ENCODE data around the gene SGMS1. TPM values are rescaled to one million over a fixed set of nuclear protein-coding genes. Genes with fewer than 3 reads are reported as not detected.
"Not testable (repeated sequence)": the region's sequence is repeated elsewhere in the genome, so short reads cannot be mapped to it uniquely, and the experiment has no call there.

SGMS1 gene
- total and polyA plus RNA-seq, 2 donors, result 14.7 to 25.5 TPM

DNA sequence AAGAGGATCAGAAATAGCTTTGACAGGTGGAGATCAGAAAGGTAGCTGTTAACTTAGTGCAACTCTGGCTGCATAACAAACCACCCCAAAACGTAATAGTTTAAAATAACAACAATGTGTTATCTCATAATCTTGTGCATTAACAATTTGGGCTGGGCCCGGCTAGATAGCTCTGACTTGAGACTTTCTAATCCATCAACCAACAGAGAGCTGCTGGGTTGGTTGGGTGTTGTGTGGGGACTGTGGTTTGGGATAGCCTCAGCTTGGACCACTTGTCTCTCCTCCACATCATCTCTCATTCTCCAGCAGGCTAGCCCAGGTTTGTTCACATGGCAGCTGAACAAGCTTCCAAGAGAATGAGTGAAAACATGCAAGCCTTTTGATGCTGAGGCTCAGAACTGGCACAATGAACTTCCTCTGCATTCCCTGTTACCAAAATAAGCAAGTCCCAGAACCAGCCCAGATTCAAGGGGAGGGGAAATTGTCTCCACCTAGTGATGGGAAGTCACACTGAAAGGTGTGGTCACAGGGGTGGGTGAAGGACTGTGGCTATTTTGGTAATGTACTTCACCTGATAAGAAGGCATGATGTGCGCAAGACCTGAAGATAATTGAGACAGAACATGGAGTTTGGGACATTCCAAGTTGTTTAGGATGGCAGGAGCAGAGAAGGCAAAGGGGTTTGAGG is 352.0 kb downstream of the SGMS1 start:
- Histone ChIP-seq H3K36me3 (ENCODE audit: control insufficient read depth in 2 of 2, insufficient read depth in 2 of 2, low read length in 1 of 2) (no peaks in the 10 kb centered on the region), H3K4me1 (ENCODE audit: control insufficient read depth in 2 of 2, insufficient read depth in 2 of 2, low read length in 2 of 2) (no peaks in the 10 kb centered on the region), H3K4me3 (ENCODE audit: low read length in 2 of 2) (no peak overlapping the region), H3K27me3 (ENCODE audit: control insufficient read depth in 2 of 2, insufficient read depth in 1 of 2, low read length in 1 of 2) (no peaks in the 10 kb centered on the region), H3K27ac (ENCODE audit: low read depth in 1 of 2, low read length in 1 of 2) (no peak overlapping the region), H3K9me3 (ENCODE audit: control insufficient read depth in 2 of 2, insufficient read depth in 1 of 2, low read length in 1 of 2) (no peaks in the 10 kb centered on the region)
- DNase-seq (ENCODE audit: low read depth in 6 of 9, low spot score in 9 of 9), result no peak
- 90% methylated on average over 3 of the region's 3 CpGs for WGBS

DNA sequence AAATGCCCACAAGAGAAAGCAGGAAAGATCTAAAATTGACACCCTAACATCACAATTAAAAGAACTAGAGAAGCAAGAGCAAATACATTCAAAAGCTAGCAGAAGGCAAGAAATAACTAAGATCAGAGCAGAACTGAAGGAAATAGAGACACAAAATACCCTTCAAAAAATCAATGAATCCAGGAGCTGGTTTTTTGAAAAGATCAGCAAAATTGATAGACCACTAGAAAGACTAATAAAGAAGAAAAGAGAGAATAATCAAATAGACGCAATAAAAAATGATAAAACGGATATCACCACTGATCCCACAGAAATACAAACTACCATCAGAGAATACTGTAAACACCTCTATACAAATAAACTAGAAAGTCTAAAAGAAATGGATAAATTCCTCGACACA is 355.9 kb downstream of the SGMS1 start:
- H3K27ac ChIP-seq (ENCODE audit: low read depth in 1 of 2, low read length in 1 of 2); H3K9me3 ChIP-seq (ENCODE audit: control insufficient read depth in 2 of 2, insufficient read depth in 1 of 2, low read length in 1 of 2); H3K27me3 ChIP-seq (ENCODE audit: control insufficient read depth in 2 of 2, insufficient read depth in 1 of 2, low read length in 1 of 2); DNase-seq (ENCODE audit: low read depth in 6 of 9, low spot score in 9 of 9); H3K4me3 ChIP-seq (ENCODE audit: low read length in 2 of 2); H3K4me1 ChIP-seq (ENCODE audit: control insufficient read depth in 2 of 2, insufficient read depth in 2 of 2, low read length in 2 of 2); H3K36me3 ChIP-seq (ENCODE audit: control insufficient read depth in 2 of 2, insufficient read depth in 2 of 2, low read length in 1 of 2): not testable (repeated sequence)
- 97% methylated on average over 3 of the region's 3 CpGs for WGBS

DNA sequence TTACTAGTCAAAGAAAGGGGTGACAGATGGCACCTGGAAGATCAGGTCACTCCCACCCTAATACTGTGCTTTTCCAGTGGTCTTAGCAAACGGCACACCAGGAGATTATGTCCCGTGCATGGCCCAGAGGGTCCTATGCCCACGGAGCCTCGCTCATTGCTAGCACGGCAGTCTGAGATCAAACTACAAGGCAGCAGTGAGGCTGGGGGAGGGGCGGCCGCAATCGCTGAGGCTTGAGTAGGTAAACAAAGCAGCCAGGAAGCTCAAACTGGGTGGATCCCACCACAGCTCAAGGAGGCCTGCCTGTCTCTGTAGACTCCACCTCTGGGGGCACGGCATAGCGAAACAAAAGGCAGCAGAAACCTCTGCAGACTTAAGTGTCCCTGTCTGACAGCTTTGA is 361.1 kb downstream of the SGMS1 start:
- not testable (repeated sequence) for H3K27ac ChIP-seq (ENCODE audit: low read depth in 1 of 2, low read length in 1 of 2); H3K4me3 ChIP-seq (ENCODE audit: low read length in 2 of 2); H3K27me3 ChIP-seq (ENCODE audit: control insufficient read depth in 2 of 2, insufficient read depth in 1 of 2, low read length in 1 of 2); DNase-seq (ENCODE audit: low read depth in 6 of 9, low spot score in 9 of 9); H3K4me1 ChIP-seq (ENCODE audit: control insufficient read depth in 2 of 2, insufficient read depth in 2 of 2, low read length in 2 of 2); H3K9me3 ChIP-seq (ENCODE audit: control insufficient read depth in 2 of 2, insufficient read depth in 1 of 2, low read length in 1 of 2); H3K36me3 ChIP-seq (ENCODE audit: control insufficient read depth in 2 of 2, insufficient read depth in 2 of 2, low read length in 1 of 2)
- WGBS, result 96% methylated on average over 10 of the region's 10 CpGs

DNA sequence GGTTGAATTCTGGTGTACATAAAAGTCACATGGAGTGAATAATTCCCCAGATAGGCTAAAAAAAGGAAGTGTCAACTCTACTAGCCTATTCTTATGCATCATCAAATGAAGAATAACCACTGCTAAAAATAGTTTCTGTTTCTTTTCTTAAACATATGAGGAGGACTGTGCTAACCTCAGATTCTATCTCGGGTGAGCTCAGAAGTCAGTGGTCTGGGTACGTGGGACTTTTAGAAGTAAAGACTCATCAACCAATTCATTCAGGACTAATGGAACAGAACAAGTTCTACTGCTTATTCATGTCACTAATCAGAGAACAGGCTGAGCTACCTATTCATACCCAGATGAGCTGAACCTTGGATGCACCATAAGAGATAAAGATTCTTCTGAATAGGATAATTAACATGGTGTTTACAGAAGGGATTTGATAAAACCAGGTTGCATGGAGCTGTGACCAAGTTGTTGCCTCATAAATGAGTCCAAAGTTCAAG is 362.9 kb downstream of the SGMS1 start:
- peak in 1 of 9 donors; percentile 6 for DNase-seq (ENCODE audit: low read depth in 6 of 9, low spot score in 9 of 9)
- Histone ChIP-seq H3K27ac (ENCODE audit: low read depth in 1 of 2, low read length in 1 of 2) (no peak overlapping the region), H3K9me3 (ENCODE audit: control insufficient read depth in 2 of 2, insufficient read depth in 1 of 2, low read length in 1 of 2) (no peaks in the 10 kb centered on the region), H3K4me1 (ENCODE audit: control insufficient read depth in 2 of 2, insufficient read depth in 2 of 2, low read length in 2 of 2) (no peaks in the 10 kb centered on the region), H3K36me3 (ENCODE audit: control insufficient read depth in 2 of 2, insufficient read depth in 2 of 2, low read length in 1 of 2) (no peaks in the 10 kb centered on the region), H3K27me3 (ENCODE audit: control insufficient read depth in 2 of 2, insufficient read depth in 1 of 2, low read length in 1 of 2) (no peaks in the 10 kb centered on the region), H3K4me3 (ENCODE audit: low read length in 2 of 2) (no peak overlapping the region)
- WGBS, result 5% methylated on average over 2 of the region's 2 CpGs

Other genes with a start within 250 kb of the SGMS1 start
- 1.1 TPM for gene ASAH2B, start 116.0 kb upstream of the SGMS1 start, total RNA-seq
- gene ASAH2B, start 116.0 kb upstream of the SGMS1 start, polyA plus RNA-seq, result 2.8 TPM